ENCODE data around the gene OR14A16. TPM values are rescaled to one million over a fixed set of nuclear protein-coding genes. Genes with fewer than 3 reads are reported as not detected.
A peak's percentile ranks its signal among the peaks of the same experiment; 100 is the strongest.

Gene OR14A16
- not detected in 2 replicates for total RNA-seq (2014; rRNA removed; shearing (Covaris generic))

GRCh38 chr1:247824023-247824422, at the start of gene OR14A16:
Gene OR14A16 (minus strand): TSS chr1:247824119. CDS start chr1:247815729, 8,390 bp downstream.
- no peak for DNase-seq (ENCODE audit: low read depth)

DNA sequence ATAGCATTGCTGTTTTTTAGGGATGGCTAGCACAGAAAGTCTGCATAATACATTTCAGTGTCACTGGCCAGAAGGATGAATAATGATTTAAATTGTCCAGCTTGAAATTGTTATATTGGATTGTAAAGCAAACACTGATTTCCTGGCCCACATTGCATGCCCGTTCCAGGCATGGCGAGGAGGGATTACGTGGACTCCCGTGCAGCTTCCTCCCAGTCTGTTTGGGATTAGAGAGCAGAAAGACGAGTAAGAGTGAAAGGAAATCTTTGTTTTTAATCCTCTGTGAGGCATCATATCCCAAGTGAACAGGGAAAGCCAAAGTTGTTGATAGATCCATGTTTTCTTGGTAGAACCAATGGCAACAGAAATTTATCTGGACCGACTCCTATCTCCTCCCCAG, 41.5 kb upstream of the OR14A16 start:
- no peak for DNase-seq (ENCODE audit: low read depth)

GRCh38 chr1:247864644-247865043, 40.7 kb upstream of the OR14A16 start:
- DNase-seq (ENCODE audit: low read depth): no peak

DNA sequence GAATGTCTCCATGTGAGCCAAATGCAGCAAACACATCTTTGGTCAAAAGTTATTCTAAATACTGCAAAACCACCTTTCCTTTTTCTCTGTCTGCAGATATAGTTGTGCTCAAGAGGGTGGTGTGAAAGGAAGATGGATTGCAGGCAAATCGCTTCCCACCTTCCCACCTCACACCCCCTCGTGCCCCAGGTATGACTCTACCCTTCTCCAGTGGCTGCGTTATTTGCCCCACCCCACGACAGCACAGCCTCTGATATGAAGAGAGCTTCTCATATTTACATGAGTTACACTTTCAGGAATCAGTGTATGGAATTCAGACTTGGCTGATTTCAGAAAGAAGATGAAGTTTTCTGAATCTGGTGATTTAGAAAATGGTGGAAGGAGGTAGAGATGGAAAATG, 38.8 kb upstream of the OR14A16 start:
- no peak for DNase-seq (ENCODE audit: low read depth)

DNA sequence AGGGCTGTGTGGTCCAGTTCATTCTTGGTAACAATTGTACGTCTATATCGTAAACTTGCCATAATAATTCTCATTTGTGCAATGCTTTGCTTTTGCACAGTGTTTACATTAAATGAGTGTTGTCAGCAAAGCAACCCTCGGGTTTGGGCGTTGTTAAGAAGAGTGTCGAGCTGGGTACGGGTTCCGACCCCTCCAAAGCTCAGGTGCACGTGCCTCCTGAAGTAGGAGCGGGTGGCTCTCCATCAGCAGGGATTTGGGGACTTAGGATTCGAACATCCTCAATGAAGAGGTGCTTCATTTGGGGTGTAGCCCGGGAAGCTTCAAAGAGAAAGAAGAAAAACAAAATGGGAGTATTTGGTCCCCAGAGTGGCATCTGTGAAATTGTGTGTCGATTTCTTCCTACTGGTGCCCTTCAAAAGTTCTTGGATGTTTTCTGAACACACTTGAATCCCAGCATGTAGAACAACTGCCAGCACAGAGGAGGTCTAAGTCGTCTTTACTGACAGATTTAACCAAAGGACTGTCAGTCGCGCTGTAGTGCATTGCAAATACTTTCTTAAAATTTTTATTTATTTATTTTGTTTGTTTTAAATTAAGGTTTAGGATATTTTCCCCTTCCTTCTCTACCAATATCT, 34.2 kb upstream of the OR14A16 start:
- DNase-seq (ENCODE audit: low read depth): no peak

DNA sequence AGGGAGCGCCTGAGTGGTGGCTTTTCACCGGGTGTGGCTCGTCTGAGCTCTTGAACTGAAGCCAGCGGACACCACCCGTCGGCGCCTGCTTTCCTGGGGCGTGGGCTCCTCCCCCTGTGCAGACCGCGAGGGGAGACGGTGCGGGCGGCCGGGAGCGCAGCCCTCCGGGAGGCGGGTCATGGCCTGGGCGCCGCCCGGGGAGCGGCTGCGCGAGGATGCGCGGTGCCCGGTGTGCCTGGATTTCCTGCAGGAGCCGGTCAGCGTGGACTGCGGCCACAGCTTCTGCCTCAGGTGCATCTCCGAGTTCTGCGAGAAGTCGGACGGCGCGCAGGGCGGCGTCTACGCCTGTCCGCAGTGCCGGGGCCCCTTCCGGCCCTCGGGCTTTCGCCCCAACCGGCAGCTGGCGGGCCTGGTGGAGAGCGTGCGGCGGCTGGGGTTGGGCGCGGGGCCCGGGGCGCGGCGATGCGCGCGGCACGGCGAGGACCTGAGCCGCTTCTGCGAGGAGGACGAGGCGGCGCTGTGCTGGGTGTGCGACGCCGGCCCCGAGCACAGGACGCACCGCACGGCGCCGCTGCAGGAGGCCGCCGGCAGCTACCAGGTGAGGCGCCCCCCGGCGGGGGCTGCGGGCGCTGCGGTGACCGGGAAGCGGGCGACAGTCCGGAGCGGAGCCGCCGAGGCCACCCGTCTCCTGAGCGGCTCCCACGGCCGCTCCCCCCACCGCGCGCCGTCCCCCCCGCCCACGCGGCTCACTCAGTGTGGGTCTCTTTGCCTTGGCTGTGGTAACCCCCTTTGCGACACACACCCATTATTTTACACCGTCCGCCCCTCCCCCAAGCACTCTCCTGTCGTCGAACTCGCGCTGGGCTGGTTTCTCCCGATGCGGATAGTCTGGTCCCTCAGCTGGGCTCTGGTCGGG, 33.4 kb upstream of the OR14A16 start, which contains the start of gene TRIM58:
TSS of gene TRIM58 (plus strand) at position 119 of the 916 bp plus-strand sequence. CDS start at position 179, 60 bp downstream.
- peak; percentile 67 for DNase-seq (ENCODE audit: low read depth)

DNA sequence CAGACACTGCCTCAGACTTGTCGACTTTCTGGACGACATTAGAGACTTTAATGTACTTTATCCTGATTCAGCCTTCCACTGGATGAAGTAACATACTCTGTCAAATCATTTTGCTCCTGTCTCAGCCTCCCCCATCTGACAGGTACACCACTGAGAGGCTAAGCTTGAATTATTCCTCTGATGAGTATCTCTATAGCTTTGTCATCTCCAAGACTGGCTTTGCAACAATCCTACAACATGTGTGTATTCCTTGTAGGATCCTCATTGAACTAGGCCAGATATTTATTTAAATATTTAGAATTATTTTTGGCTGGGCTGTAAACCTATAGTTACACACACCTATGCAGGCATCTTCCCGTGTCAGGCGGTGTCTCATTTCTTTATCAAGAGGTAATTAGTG, 32.0 kb upstream of the OR14A16 start:
- no peak for DNase-seq (ENCODE audit: low read depth)

DNA sequence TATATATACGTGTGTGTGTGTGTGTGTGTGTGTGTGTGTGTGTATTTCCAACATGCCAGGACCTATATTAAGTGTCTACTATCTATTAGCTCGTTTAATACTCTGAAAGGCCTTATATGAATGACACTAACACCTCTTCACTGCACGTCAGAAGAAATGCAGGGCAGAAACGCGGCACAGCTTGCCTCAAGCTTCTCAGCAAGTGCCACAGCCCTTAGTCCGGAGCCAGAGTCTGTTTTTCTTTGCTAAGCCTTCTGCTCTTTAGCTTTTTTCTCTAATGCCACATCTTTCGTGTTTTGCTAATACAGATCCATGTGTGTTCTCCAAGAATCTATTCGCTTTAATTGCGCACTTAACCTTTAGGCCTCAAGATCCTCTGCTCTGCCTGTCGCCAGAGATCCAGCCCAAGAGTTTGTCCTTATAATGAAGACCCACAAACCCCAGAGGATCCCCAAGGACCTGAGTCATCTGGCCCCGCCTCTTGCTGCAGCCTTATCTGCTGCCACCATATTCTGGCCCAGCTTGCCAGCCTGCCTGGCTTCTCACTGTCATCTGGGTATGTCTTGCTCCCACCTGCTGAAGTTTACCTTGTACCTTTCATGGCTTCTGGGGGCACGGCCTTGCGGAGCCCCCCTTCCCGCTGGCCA, 31.1 kb upstream of the OR14A16 start:
- DNase-seq (ENCODE audit: low read depth): no peak

- DNase-seq (ENCODE audit: low read depth): no peak
These were observed 25.7 kb upstream of the OR14A16 start for GRCh38 chr1:247849616-247850015.

DNA sequence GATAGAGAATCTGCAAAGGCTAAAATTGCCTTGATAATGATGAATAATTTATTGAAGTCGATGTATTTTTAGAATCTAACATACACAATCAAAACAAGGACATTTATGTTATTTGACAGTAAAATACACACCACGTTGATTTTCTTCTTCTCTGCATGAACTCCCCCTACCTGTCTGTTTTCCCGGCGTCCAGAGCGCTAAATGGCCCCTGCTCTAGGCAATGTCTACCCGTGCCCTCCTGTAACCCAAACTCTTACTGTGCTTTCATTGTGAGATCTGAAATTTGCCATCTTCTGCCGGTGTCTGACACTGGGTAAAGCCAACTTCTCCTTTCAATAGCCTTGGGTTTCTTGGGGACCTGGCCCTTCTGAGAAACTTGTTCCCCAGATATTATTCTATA, 24.4 kb upstream of the OR14A16 start:
- DNase-seq (ENCODE audit: low read depth): no peak

DNA sequence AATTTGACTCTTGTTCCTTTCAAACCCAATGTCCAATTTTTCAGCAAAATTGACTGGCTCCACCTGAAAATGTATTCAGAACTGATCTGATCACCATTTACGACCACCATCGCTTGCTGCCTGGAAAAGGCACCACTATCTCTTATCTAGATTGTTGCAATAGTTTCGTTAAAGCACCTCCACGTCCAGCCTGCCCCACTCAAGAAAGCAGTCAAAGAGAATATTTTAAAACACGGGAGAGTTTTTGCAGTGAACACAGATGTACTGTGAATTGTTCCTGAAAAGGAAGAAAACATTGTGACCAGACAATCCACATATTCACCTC, 21.7 kb upstream of the OR14A16 start:
- no peak for DNase-seq (ENCODE audit: low read depth)

DNA sequence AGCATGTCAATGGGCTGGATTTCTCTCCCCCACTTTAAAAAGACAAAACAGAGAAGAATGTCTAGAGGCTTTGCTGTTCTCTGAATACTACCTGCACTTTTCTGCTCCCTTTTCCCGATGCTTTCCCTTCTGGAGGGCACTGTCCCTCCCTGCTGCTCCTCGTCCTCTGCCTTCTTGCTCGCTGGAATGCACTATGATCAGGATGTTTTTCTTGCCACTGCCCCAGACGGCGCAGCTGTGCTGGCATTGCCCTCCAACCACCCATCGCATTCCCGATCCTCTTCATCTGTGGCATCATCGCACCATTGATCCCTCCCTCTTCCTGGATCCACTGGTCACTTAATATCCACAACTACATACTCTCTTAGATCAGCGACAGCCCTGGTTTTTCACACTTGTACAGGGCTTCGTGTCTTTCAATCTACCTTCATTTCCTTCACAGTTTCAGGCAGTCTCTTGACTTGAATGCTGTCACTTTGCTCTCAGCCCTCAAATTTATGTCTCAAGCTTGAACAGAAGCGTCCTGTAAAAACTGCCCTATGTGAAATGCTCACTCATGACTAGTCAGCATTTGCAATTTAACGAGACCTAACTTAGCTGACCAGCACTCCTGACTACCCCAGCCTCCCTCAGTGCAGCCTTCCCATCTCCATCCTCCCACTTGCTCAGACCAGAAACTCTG, 21.2 kb upstream of the OR14A16 start:
- DNase-seq (ENCODE audit: low read depth): no peak

- DNase-seq (ENCODE audit: low read depth): no peak
These were observed 19.5 kb upstream of the OR14A16 start for GRCh38 chr1:247843411-247843810.

DNA sequence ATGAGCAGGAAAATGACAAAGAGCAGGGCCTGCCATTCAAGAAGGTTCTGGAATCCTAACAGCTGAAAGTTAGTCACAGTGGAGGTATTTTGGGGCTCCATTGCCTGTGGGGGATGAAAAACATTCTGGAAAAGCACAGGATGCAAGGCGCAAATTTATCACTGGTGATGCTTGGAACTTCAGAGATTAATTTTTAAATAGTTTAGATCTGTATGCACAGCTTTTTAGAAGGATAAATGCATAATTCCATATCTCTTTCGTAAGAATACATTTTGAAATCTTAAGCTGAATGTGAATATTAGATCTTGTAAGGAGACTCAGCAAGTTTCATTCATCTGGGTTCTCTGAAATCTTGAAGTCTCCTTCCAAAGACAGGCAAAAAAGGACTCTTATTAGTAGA, 17.9 kb upstream of the OR14A16 start, which contains the start of gene OR11L1:
TSS of gene OR11L1 (minus strand) at position 101 of the 400 bp plus-strand sequence. CDS start at position 101, 0 bp downstream.
- DNase-seq (ENCODE audit: low read depth): no peak

DNA sequence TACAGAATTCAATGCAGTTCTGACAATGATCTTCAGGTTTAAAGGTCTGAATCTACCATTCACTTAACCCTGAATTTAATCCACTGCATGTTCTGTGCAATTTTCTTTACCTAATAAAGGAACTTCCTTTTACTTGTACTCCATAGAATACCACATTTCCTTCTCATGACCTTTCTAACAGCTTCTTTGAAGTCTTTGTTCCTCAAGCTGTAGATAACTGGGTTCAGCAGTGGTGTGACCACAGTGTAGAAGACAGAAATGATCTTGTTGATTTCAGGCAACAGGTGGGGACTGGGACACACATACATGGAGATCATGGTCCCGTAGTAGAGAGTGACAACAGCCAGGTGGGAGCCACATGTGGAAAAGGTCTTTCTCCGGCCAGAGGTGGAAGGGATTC, 16.9 kb upstream of the OR14A16 start:
- no peak for DNase-seq (ENCODE audit: low read depth)

DNA sequence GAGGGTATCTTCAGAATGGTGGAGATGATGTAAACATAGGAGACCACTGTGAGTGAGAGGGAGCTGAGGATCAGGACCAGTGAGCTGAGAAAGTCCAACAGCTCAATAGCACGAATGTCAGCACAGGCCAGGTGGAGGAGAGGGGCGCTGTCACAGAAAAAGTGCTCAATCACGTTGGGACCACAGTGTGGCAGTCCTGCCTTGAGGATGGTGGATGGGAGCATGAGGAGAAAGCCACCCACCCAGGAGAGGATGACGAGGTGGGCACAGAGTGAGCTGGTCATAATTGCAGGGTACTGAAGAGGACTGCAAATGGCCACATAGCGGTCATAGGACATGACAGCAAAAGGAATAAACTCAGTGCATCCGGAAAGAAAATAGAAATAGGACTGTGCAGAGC, 9.7 kb upstream of the OR14A16 start:
- DNase-seq (ENCODE audit: low read depth): no peak

GRCh38 chr1:247829656-247830055, 5.7 kb upstream of the OR14A16 start:
- DNase-seq (ENCODE audit: low read depth): peak; percentile 17

DNA sequence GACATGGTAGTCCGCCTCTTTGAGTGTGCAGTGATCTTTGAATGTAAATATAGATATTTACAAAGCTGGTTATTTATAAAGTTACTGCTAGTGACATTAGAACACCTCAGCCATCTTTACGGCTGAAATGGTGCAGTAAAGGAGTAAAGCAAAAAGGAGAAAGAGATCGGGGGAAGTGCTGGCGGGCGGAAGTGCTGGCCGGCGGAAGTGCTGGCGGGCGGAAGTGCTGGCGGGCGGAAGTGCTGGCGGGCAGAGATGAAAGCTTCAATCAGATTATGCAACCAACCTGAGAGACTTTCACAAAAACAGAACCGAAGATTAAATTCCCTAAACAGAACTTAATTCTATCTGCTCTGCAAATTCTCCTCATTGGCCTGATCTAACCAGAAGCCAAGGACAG, 1.4 kb upstream of the OR14A16 start:
- DNase-seq (ENCODE audit: low read depth): no peak

DNA sequence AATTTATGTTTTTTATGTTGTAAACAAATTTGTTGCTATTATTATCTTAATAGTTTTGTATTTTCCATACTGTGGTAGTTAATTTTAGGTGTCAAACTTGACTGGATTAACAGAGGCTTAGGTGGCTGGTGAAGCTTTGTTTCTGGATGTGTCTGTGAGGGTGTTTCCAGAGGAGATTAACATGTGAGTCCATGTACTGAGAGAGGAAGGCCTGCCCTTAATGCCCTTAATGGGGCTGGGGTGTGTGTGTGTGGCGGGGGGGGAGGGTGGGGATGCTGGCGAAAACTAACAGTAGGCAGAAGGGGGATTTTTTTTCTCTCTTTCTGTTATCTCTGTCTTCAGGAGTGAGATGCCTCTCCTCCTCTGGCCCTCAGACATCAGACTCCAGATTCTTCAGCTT, 1.9 kb downstream of the OR14A16 start:
- DNase-seq (ENCODE audit: low read depth): no peak

- DNase-seq (ENCODE audit: low read depth): no peak
These were observed 11.3 kb downstream of the OR14A16 start for GRCh38 chr1:247812637-247813036.

DNA sequence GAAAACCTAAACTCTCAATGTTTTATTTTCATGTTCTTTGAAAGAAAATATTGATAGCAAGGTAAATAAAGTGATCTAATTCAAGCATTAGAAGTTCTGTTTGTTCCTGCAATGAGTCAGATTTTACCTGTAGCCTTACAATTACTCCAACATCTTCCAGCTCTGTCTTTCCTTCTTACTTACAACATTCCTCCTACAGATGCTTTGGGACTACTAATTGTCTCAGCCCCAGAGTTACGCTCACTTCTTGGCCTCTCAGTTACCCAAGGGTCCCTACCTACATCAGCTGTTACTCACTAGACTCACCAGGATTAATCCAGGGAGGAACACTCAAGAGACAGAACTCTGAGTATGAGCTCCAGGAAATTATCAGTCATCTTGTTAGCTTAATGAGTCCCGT, 26.4 kb downstream of the OR14A16 start:
- DNase-seq (ENCODE audit: low read depth): no peak

GRCh38 chr1:247769603-247770002, 54.3 kb downstream of the OR14A16 start:
- no peak for DNase-seq (ENCODE audit: low read depth)

All from RPMI7951 (cell line).